Activated CD4-positive, CD25-positive, alpha-beta regulatory T cell treated with anti-CD3 and anti-CD28 coated beads, Interleukin-2, amount 50 U/mL, for 24 hours (primary cell): ENCODE results near the gene CAMKV.

Experiments used
- ATAC-seq, 2 donors: fragments of 150-1000 bp; cut with Tn5 transposase; one replicate each; pipeline ENCODE4 v1.10.0; 2021; ENCODE audit warnings: mild to moderate bottlenecking in 1 of 2, moderate library complexity in 1 of 2

Gene CAMKV

DNA sequence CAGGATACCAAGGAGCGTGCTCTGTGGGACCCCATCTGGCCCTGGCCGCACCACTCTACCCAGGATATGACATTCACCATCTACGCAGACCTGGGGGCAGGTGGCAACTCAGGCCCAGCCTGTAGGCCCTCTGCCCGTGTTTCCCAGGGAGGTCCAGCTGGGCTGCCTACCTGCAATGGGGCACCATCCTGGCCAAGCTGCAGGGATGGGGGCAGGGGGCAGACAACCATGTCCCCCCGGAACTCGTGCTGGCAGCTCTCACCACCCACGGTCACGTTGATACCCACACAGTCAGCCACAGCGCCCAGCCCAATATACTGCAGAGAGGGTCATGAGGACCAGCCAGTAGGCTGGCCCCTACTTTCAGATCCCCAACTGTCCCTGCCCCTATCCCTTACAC is 26.1 kb upstream of the CAMKV start:
- ATAC-seq, result no peak

DNA sequence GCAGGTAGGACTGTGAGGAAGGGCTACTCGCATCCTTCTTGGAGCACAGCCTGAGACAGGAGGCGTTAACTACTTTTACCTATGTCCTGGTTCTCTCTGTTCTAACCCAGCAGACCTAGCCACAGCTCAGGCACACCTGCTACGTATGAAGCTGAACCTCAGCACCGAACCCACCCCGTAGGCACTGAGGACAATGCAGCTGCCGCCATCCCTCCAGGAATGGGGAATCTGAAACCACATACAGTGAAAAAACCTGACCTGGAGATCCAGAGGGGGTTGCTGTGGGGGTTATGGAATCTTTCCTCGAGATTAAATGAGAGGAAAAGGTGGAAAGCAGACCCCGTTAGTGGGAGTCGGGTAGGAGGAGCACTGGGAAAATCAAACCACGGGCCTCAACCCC is 19.6 kb upstream of the CAMKV start:
- ATAC-seq, result no peak

DNA sequence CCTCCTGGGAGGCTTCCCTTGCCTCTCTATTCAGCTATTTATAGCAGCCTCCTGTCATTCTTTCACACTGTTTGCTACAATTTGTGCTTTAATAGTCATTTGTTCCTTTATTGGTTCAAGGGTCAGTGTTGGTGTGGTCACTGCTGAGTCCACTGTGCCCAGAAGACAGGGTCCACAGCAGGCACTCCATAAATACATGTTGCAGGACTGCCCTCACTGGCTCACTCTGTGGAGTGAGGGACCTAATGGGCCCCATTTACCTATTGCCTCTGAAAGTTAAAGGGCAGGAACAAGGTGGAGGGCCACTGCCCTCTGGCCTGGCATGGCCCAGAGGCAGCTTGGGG is 17.2 kb upstream of the CAMKV start:
- no peak for ATAC-seq

DNA sequence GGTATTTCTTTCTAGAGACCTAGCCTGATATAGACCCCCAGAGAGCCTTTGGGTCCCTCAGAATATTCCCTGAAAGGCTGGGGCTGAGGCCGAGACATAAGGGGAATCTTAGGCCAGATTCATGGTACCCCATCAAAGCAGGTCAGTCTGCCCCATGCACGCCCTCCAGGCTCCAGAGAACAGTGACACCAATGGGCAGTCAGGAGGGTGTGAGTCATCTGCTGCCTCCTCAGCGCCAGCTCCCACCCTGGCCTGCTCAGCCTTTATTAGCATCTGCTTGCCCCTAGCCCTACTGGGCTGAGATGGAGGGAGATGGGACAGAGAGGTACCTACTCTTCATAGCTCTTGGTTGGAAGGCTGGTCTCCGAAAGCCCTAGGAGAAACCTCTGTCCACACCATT is 14.3 kb upstream of the CAMKV start:
- ATAC-seq, result no peak

DNA sequence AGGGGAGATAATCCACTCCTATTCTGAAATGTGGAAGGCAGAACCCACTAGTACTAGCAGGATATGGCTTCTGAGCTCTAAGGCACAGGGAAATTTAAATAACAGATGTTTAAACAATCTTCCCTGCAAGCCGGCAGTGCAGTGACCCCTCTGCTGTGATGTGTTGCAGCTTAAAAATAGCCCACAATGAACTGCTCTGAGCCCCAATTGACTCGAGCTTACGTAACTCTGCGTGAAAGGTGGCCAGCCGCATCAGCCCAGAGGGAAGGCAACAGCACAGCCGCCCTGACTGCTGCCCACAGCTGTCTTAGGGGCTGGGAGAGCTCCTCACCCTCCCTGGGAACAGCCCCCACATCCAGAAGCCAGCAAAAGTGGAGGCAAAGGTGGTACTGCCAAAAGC is 12.5 kb upstream of the CAMKV start:
- ATAC-seq, result no peak

DNA sequence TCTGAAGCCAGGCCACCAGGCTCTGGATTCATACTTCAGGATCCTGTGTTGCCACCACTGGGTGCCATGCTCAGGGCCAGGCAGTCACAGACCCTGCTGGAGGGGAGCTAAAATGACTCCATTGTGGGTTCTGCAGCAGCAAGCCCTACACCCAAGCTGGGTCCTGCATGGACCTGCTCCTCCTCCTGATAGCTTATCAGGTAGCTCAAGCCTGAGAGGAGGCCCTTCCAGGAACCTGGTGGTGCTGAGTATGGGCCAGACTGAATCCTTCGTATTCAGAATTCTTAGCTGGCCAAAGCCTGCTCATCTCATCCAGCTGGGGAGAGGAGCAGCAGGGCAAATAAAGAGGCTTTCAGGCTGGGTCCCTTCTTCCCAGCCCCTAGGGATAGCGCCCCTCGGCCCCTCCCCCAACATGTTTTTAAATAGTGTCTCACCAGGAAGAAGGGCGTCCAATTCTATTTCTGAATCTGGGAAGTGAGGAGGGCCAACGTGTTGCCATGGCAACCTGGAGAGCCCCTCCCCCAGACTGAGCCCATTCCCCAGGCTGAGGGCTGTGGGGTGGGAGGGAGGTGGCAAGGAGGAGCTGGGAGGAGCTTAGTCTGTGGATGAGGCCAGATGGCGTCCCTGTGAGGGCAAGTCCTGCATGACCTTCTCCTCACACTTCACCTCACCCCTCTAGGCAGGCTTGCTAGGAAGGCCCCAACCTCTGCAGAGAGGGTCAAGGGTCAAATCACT is 11.0 kb upstream of the CAMKV start:
- ATAC-seq, result no peak

DNA sequence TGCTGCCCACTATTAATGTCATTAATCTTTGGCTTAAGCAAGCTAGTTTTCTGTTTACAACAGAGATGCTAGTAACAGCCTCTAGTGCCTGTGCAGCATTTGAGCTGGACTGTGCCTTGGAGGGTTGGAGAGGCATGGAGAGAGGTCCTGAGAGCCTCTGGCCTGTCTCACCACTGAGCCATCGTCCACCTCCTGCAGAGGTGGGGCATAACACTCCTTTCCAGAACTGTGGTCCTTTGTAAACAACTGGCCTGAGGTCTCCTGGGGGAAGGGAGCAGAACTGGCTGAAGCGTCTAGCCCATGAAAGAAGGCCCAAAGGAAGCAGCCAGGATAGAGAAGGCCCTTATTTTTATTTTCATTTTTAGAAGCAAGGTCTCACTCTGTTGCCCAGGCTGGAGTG is 10.0 kb upstream of the CAMKV start:
- ATAC-seq, result no peak

DNA sequence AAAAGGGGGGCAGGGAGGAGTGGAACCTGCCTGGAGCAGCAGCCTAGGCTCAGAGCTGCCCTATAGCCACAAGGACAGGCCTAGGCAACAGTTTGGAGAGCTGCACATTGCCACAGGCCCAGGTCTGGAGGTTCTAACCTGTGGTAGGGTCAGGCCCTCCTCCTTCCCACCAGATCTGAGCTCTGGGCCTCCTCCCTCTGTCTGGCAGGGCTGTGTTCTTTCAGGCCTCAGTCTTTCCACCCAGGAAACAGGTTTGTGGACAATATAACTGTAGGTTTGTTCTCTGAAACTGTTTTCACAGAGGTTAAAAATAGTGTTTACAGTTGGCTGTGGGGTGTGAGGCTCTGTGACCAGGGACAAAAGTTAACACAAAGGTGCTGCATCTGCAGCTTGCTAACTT is 9.0 kb upstream of the CAMKV start:
- ATAC-seq, result no peak

DNA sequence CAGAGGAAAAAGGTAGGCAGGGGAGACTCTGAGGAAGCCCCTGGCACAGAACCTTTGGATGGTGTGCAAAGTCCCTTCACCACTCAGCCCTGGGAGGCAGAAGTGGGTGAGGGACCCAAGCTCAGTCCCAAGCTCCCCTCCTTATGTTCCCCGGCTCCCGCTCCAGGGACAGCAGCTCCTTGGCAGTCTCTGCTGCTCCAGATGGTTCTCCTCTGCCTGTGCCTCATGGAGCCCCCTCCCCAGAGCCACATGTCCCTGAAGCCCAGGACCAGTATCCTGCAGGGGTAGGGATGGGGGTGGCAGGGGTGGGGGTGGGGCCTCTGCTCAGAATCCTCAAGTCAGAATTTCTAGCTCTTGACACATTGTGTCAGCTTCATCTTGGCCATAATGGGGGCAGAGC is 8.0 kb upstream of the CAMKV start:
- ATAC-seq, result no peak

DNA sequence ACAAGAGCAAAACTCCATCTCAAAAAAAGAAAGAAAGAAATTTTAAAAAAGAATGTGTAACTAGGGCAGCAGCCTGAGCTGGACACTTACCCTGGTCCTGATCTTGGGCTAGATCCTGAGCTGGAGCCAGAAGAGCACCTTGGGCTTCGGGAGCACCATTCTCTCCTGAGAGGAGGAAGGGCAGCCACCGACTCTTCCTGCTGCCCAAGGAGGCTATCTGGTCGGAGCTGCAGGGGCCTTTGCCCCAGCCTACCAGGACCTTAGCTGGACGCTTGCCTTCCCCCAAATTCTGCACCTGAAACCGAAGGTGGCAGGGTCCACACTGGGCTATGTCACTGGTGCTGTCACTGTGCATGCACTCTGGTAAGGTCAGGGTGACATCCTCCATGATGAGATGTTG is 6.9 kb upstream of the CAMKV start:
- ATAC-seq, result no peak

DNA sequence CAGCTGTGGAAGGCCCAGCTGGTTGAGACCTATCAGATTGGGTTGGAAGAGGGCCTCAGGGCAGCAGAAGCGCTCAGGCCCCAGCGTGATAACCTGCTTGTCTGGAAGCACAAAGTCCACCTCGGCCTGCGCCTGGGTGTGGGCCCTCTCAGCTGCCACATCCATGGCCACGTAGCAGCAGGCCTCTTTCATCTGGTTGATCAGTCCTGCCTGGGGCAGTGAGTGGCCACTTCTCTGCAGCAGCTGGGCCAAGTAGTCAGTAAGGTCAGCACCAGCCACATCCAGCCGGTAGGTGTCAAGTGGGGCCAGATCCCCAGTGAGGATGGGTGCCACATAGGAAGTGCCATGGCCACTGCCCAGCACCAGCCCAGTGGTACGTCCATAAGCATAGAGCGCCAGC is 3.9 kb upstream of the CAMKV start:
- no peak for ATAC-seq

DNA sequence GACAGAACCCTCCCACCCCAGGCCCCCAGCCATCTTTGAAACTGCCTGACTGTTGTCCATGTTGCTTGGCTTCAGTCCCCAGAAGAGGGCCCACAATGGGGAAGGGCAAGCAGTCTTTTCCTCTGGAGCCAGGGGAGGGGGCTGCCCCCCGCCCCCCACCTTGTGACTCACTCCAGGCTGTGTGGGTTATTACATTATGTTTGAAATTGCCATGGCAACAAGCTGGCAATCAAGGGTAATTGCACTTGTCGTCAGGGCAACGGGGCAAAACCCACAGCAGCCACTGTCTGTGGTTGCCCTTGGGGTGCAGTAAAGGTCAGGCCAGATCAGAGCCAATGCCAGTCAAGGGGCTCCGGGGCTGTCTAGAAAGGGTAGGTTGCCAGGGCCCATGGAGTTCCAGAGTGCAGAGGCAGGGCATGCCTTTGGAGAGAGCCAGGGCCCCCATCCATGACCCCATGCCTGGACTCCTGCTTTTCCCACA is 3.1 kb upstream of the CAMKV start:
- peak; percentile 33 to 42 for ATAC-seq

DNA sequence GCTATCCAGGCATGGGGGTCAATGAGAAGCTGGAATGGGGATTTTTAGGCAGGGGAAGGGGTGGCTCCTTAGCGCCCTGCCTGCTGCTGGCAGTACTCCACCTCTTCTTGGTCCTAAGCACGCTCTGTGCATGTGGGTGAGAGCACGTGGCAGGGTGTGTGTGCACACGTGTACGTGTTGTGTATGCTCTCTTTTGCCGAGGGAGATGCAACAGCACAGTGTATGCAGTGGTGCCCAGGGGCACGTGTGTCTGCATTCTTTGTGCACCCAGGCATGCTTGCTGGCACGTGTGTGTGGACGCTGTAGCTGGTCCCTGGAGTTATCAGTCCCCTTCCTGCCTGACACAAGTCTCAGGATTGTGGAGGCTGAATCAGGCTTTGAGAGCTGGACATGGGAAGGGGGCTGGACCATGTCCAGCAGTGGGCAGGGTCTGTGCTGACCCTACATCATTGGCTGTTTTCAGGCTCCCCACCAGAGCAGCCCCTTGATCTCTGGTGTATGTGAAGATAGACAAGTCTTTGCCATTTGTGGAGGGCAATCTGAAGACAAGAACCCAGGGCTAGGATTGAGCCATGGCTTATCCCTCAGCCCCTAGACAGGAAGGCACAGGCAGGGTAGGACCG is 1.9 kb upstream of the CAMKV start:
- no peak for ATAC-seq

DNA sequence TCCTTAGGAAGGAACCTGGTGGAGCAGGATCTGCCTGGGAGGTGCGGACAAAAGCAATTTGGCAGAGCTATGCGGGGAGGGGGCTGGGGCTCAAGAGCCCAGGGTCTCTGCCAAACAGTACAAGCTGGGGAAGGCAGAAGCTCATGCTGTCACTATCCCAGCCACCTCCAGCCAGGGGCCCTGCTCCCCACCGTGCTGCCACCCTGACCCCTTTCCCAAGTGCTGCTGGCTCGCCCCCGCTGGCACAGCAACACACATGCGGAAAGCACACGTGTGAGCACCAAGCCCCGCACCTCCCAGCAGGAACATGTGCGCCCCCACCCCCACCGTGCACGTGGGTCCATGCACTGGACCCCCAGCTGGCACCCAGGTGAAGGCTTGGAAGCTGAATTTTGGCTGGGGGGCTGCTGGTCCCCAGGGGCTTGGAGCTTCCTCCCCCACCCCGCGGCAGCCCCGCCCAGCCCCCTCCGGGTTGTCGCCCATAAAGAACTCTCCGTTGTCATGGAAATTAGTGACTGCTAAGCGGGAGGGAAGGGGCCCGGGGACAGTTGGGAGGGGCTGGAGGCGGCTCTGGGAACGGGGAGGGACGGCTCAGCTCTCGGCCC is 742 bp downstream of the CAMKV start:
- no peak for ATAC-seq

DNA sequence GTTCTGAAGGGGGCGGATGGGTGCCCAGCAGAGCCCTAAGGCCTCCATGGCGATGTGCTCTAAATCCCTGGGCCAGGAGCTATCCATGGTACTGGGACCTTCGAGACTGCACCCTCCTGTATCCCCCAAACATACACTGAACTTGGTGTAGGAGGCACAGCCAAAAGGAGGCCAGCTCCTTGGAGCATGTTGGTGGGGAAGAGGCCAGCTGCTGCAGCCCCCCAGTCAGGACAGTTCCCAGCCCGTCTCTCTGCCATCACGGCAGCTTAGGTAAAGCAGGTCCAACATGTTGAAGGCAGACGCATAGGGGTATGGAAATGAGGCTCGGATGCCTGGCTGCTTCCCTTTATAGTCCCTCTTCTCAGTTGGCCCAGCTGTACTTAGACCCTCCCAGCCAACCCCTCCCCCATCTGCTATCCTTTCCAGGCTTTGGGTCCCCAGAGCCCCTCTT is 1.8 kb downstream of the CAMKV start:
- no peak for ATAC-seq

DNA sequence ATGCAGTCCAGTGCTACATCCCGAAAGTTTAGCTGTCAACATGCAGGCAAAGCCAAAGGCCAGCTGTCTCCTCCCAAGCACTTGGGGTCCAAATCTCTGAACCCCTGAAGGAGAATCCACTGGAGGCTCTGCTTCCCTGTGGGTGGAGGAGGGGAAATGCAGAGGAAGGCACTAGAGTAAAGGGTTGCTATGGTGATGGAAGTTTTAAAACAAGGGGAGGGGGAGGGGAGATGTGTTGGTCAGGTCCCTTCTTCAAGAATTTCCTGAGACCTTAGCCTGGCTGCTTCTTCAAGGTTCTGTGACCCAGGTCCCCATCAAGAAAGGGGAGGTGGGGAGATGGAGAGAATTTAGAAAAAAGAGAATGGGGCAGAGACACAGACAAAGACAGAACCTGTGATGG is 2.3 kb downstream of the CAMKV start:
- ATAC-seq, result no peak

DNA sequence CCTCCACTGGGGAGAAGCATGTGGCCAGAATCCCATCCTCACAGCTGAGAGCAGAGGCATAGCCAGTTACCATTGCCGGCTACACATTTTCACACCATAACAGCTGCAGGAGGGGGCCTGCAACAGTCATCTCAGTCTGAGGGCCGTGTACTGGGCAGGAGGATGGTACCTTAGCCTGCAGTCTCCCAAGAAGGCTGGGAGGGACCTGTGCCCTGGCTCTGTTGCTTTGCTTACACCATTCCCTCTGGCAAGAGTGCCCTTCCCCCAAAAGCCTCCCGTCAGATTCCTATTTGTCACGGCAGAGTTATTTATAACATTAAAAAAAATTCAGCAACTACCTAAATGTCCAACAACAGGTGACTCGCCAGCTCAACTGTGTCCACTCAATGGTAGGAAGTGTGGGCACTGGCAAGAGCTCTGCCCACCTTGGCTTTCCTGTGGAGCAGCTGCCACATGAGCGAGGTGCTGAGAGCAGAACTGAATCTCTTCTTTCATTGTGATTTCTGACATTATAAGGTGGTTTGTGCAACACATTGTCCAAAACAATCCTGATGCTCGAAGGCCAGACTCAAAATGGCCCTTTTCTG is 4.4 kb downstream of the CAMKV start:
- no peak for ATAC-seq

DNA sequence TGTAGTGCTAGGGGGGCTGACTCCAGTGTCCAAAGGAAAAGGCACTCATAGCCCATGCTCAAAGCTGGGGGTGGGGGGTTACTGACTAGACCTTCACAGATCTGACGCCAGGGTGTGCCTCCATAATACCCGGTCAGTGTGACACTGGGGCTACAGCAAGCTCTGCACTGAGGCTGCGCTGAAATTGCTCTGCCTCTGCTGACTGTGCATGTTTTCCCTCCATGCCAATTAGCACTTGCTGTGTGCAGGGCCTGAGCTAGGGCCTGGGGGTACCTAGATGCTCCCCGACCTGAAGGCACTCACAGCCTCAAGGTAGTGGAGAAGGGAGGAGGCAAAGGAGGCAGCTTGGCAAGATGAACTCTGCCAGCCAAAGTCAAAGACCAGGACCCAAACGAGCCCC is 5.2 kb downstream of the CAMKV start:
- no peak for ATAC-seq

DNA sequence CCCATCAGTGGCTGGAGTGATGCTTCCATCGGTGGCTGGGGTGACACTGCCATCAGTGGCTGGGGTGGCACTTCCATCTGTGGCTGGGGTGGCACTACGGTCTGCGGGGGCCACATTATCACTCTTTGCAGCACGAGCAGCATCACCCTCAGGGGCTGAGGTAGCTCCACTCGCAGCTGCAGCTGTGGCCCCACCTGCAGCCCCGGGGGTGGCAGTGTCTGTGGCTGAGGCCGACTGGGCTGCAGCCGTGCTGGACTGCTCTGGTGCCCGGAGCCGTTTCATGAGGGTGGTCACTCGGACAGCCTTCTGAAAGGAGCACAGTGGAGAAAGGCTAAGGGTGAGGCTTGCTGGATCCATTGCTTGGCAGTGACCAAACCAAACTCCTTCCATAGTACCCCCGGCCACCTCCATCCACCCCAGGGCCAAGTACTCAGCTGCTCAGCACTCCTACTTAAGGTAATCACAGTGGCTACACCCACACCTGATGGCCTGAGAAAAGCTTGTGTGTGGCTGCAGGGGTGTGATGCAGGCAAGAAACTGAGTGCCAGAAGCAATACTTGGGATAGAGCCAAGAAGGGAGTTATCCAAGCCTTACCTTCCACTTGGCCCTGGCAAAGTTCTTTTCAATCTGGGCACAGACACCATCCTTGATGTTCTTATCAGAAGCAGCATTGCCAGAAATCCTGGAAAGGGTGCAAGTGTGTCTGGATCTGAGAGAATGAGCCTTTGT is 10.0 kb downstream of the CAMKV start:
- no peak for ATAC-seq

DNA sequence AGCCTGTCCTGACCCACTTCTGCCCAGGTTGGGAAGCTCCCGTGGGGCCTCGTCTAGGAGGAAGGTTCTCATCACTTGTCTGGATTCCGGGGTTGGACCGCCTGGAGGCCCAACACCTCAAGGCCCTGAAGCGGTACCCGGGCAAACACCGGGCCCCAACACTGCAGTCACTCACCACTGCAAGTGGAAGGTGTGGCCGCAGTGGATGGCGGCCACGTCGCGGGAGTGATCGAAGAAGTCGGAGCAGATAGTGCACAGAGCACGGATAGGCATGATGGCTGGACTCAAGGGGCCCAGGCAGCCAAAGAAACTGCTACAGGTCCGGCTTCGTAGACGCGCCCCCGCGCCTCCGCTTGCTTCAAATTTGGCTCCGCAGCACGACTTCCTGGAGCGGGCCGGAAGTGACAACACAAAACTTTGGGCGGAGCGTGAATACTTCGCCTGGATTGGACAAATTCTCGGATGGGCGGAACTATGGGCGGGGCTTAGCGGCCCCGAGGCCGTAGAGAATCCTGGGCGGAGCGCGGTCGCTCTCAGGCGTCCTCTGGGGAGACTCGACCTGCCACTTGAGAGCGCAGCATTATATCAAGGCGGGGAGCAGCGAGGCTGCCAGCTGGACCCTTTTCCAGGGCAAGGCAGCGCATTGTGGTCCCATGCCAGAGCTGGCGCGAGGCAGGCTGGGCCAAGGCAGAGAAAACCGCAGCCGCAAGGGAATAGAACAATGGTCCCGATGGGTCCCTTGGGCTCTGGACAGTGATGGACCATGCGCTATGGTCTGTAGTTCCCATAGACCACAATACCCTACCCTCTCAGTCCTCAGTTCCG is 13.3 kb downstream of the CAMKV start, which contains the start of gene TRAIP:
Gene TRAIP, minus strand, starts transcription at position 384 of the 825 bp plus-strand sequence. Its CDS starts 111 bp downstream, at position 273.
- ATAC-seq, result peak; percentile 99

DNA sequence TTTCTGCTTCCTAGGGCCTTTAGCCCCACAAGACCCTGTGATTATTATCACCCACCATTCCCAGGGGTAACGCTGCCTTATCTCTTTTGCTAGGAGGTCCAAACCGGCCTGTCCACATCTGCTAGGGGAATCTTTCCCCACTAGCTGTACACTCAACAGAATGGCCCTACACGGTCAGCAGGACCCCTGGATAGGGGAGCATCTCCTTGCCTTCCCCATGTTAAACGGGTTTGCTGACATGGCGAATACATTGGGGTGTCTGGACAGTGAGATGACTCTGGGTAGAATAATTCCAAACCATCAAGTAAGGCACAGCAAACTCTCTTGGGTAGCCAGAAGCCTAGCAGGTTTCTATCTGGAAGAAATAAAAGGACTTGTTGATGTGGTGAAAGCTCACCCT is 14.0 kb downstream of the CAMKV start:
- ATAC-seq, result no peak

DNA sequence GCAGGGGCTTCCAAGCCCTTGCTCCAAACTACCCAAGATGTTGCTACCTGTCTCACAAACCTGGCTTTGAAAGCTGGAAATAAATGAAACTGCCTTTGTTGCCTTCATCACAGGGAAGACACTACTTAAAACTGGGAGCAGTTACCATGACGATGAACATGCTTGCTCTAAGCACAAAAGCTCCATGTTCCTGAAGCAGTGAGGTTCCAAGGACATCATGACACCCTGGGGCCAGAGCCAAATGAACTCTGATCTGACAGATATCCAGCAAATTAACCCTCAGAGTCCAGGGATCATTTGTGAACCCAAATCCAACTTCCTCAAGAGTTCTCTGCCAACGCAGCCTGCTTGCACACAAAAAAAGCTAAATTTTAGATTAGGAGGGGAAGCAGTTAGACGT is 24.0 kb downstream of the CAMKV start:
- no peak for ATAC-seq
